Aorta (tissue), 5 donors: ENCODE data around the gene SYTL3. TPM values are rescaled to one million over a fixed set of nuclear protein-coding genes. Genes with fewer than 3 reads are reported as not detected.

Source experiments
- ATAC-seq: fragments of 200-7000 bp; cut with Tn5 transposase; one replicate; pipeline ENCODE4 v1.9.1; 2022; ENCODE audit warnings: moderate library complexity; ENCODE audit not compliant: low FRiP score
- DNase-seq, 2 donors: peaks; one replicate each; pipeline ENCODE4 v3.0.0-alpha.2; 2020
- H3K27ac ChIP-seq, 2 donors: one replicate each; pipeline ENCODE4 v1.5.1; 2013; ENCODE audit warnings: low read length in 2 of 2, mild to moderate bottlenecking in 2 of 2, moderate library complexity in 2 of 2, control low read depth in 1 of 2, inconsistent platforms in 1 of 2, low read depth in 1 of 2
- H3K27me3 ChIP-seq, 2 donors: one replicate each; pipeline ENCODE4 v1.6.1; 2013; ENCODE audit warnings: control low read depth in 1 of 2, low read length in 1 of 2, mild to moderate bottlenecking in 1 of 2, moderate library complexity in 1 of 2; ENCODE audit not compliant: insufficient read depth in 2 of 2, control insufficient read depth in 1 of 2
- H3K36me3 ChIP-seq, 2 donors: one replicate each; pipeline ENCODE4 v1.6.1; 2013; ENCODE audit warnings: control low read depth in 1 of 2, low read length in 1 of 2, mild to moderate bottlenecking in 1 of 2; ENCODE audit not compliant: insufficient read depth in 2 of 2, control insufficient read depth in 1 of 2
- H3K4me1 ChIP-seq, 2 donors: one replicate each; pipeline ENCODE4 v1.6.1; 2013; ENCODE audit warnings: low read length in 2 of 2, control low read depth in 1 of 2, mild to moderate bottlenecking in 1 of 2, moderate library complexity in 1 of 2; ENCODE audit not compliant: insufficient read depth in 2 of 2, control insufficient read depth in 1 of 2
- H3K4me3 ChIP-seq, 2 donors: one replicate each; pipeline ENCODE4 v1.5.1; 2013; ENCODE audit warnings: low read length in 2 of 2, control low read depth in 1 of 2, mild to moderate bottlenecking in 1 of 2
- H3K9me3 ChIP-seq: one replicate; pipeline ENCODE4 v1.6.1; 2013; ENCODE audit warnings: mild to moderate bottlenecking, low read length; ENCODE audit not compliant: control insufficient read depth
- WGBS, 2 donors: extraction: QIAGEN DNeasy Blood & Tissue Kit; methylation state at CpG; one replicate each; pipeline ENCODE4 v1.1.7; 2013; 5-methylcytosine and 5-hydroxymethylcytosine counted together
- intact Hi-C, 2 donors: fragments of 100-400 bp; cut with DNase I; formaldehyde crosslinking; loops; one replicate each; pipeline versions ENCODE4 v1.14.2 to v1.15.0; 2022
- polyA plus RNA-seq, 2 donors: library from polyadenylated mRNA; stranded (reverse); fragments of 200-250 nt; gene quantifications; one replicate each; pipeline ENCODE4 v1.2.3, GENCODE V29; 2013
- total RNA-seq, 2 donors: library from RNA; stranded (reverse); fragmentation: NEBNext Ultra II Directional; extraction: Animal tissue kit (Norgen Biotek cat#: 25700); gene quantifications; one replicate each; pipeline ENCODE4 v1.2.1, GENCODE V29; 2021
- donor health status: healthy with polysubstance abuse.
- donor health status: Bipolar disorder and iron deficiency.
- donor health status: DM: no; HTN: no; CAD: no.
- donor health status: DM: no; HTN: no; CAD: no.
- donor health status: DM: yes; HTN: yes; CAD: no.

The SYTL3 gene
- total and polyA plus RNA-seq, 4 donors: 0.64 to 4.7 (median 2.4) TPM

DNA sequence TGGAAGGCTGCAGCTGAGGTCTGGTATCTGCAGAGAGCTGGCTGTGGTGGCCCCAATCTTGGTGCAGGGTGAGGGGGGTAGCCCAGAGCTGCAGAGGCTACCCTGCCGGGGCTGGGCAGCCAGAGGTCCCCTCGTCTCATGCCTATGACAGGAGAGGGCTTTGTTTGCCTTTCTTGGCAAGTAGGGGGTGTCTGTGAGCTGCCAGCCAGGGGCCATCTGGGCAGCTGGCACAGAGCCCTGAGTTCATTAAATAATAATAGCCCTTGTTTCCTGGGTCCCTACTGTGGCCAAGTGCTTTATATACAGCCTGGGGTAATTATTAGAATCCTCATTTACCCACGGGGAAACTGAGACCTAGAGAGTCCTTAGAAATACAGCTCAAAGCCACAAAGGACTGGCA, 102.8 kb downstream of the SYTL3 start:
- Histone ChIP-seq H3K4me1 (peaks cover 0 to 4% of the 10 kb centered on the region in 2 donors), H3K27ac (no peak overlapping the region), H3K9me3 (no peaks in the 10 kb centered on the region), H3K27me3 (no peaks in the 10 kb centered on the region), H3K36me3 (no peaks in the 10 kb centered on the region), H3K4me3 (no peak overlapping the region)
- 4 to 6% methylated on average over 3 of the region's 3 CpGs for WGBS, 2 donors
- ATAC-seq (no peak), DNase-seq (no peak)
- intact Hi-C loops: no loop called here

DNA sequence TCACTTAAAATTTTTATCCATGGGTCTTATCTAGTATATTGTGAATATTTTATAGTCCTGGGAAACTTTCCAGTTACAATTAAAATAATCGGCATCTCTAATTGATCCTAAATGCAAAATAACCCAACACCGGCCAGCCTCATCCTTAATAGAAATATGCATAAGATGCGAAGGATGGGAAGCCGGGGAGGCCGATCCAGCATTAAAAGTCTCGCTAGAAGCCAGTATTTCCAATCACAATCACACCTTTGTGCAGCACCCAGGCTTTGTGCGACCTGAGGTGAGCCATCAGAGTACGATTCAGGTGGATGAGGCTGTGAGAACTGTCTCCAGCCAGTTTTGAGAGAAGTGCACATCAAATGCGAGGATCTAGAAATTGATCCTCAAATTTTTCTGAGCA, 104.0 kb downstream of the SYTL3 start:
- ATAC-seq (no peak), DNase-seq (no peak)
- Histone ChIP-seq H3K4me3 (no peak overlapping the region), H3K27me3 (no peaks in the 10 kb centered on the region), H3K27ac (no peak overlapping the region), H3K9me3 (no peaks in the 10 kb centered on the region), H3K36me3 (no peaks in the 10 kb centered on the region), H3K4me1 (peaks cover 0 to 4% of the 10 kb centered on the region in 2 donors)
- intact Hi-C loops: no loop called here
- 92 to 94% methylated on average over 9 of the region's 9 CpGs for WGBS, 2 donors

DNA sequence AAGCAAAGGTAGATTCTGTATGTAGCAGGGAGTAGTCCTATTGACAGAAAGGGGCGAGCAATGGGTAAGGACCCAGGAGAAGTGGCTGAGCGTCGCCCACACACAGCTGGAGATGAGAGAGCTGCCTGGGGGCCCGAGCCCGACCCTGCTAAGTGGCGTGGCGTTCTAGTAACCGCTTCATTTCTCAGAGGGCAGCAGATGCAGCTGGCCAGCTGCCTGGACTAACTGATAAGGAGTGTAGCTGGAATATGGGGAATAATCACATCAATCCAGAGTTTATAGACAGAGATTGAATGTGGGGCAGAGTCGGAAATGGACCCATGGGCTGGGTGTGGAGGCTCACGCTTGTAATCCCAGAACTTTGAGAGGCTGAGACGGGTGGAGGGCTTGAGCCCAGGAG, 104.9 kb downstream of the SYTL3 start:
- intact Hi-C loops: no loop called here
- 90 to 91% methylated on average over 11 of the region's 11 CpGs for WGBS, 2 donors
- H3K9me3 ChIP-seq: no peaks in the 10 kb centered on the region
- H3K27me3 ChIP-seq: no peaks in the 10 kb centered on the region
- no peak overlapping the region for H3K4me3 ChIP-seq
- ATAC-seq (no peak), DNase-seq (no peak)
- no peak overlapping the region for H3K27ac ChIP-seq
- H3K36me3 ChIP-seq: no peaks in the 10 kb centered on the region
- peaks cover 0 to 4% of the 10 kb centered on the region in 2 donors for H3K4me1 ChIP-seq

DNA sequence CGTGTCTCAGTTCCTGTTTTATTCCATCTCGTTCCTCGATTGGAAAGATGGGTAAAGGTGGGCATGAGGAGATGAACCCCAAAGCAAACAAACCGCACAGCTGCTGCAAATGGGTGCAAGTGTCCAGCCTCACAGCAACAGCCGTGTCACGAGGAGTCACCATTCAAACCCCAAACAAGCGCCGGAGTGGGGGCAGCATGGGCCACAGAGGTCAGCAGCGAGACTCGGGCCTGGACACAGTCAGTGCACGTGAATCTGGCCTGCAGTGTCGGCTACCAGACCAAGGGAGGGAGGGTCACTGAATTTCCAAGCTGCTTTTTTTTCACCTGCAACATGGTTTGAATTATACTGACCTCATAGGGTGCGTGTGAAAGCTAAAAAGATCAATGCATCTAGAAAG, 105.8 kb downstream of the SYTL3 start:
- ATAC-seq (no peak), DNase-seq (no peak)
- H3K27me3 ChIP-seq: no peaks in the 10 kb centered on the region
- no peaks in the 10 kb centered on the region for H3K36me3 ChIP-seq
- intact Hi-C loops: no loop called here
- H3K4me3 ChIP-seq: no peak overlapping the region
- H3K27ac ChIP-seq: no peak overlapping the region
- H3K4me1 ChIP-seq: peaks cover 0 to 4% of the 10 kb centered on the region in 2 donors
- H3K9me3 ChIP-seq: no peaks in the 10 kb centered on the region
- 97 to 98% methylated on average over 13 of the region's 13 CpGs for WGBS, 2 donors

DNA sequence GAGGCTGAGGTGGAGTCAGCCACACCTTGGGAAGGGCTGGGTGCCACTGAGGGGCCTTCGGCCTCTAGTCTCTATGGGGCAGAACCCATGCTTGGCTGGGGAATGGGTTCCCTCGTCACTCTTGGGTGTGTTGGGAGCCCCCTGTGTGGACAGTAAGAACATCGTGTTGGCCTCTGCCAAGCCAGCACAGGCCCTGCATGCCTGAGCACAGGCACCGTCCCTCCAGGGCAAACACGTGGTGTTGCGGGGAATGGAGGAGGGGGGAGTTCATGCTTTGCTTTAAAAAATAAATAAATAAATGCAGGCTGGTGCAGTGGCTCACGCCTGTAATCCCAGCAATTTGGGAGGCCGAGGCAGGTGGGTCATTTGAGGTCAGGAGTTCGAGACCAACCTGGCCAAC, 106.3 kb downstream of the SYTL3 start:
- no peak for DNase-seq
- 89 to 93% methylated on average over 9 of the region's 9 CpGs for WGBS, 2 donors
- ATAC-seq: no peak
- Histone ChIP-seq H3K27ac (no peak overlapping the region), H3K4me3 (no peak overlapping the region), H3K36me3 (no peaks in the 10 kb centered on the region), H3K4me1 (peaks cover 0 to 4% of the 10 kb centered on the region in 2 donors), H3K27me3 (no peaks in the 10 kb centered on the region), H3K9me3 (no peaks in the 10 kb centered on the region)
- intact Hi-C loops: no loop called here

DNA sequence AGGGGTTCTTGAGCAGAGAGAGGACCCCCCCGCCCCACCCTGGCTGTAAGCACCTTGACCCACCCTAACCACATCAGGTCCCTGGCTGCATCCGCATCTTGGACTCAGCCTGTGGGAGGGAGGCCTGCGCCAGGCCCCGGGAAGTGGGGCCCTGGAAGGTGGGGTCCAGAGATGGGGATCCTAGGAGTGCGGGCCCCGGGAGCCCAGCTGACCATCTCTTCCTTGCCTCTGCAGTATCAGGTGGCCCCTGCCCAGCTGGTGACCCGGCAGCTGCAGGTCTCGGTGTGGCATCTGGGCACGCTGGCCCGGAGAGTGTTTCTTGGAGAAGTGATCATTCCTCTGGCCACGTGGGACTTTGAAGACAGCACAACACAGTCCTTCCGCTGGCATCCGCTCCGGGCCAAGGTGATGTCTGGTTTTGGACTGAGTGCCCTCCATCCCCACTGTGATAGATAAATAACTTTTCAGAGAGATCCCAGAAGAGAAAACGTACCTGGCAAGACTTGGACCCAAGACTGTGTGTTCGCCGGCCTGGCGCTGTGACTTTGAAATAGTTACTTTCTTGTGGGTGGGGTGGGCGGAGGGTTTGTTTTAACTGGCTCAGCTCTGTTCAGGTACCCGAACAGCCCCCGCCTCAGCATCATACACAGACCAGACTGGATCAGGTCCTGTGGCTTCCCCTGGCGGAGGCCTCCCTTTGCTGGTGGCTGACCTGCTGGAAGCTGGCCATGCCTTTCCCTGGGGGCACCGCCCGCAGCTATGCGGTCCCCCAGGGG, 107.3 kb downstream of the SYTL3 start:
- Histone ChIP-seq H3K27ac (no peak overlapping the region), H3K4me1 (peaks cover 0 to 4% of the 10 kb centered on the region in 2 donors), H3K27me3 (no peaks in the 10 kb centered on the region), H3K9me3 (no peaks in the 10 kb centered on the region), H3K4me3 (no peak overlapping the region), H3K36me3 (no peaks in the 10 kb centered on the region)
- ATAC-seq: no peak
- DNase-seq: no peak
- intact Hi-C loops: no loop called here
- WGBS, 2 donors: 87 to 90% methylated on average over 25 of the region's 25 CpGs

DNA sequence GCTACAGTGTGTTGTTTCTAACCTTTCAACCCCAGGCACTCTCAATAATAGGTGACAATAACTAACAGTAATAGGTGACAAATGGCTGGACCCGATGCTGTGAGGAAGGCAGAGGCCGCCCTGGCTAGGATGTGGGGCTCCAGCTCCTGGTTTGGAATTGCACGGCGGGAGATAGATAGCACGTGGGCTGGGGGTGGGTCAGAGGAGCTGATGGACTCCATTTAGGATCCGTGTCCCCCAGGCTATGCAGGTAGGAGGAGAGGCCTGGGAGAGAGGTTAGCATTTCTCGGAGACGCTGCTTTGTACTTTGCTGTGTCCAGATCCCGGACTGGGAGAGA, 107.9 kb downstream of the SYTL3 start:
- no peaks in the 10 kb centered on the region for H3K36me3 ChIP-seq
- H3K4me3 ChIP-seq: no peak overlapping the region
- 87 to 90% methylated on average over 9 of the region's 9 CpGs for WGBS, 2 donors
- H3K27ac ChIP-seq: no peak overlapping the region
- intact Hi-C loops: no loop called here
- peaks cover 0 to under 1% of the 10 kb centered on the region in 2 donors for H3K4me1 ChIP-seq
- DNase-seq (no peak), ATAC-seq (no peak)
- H3K9me3 ChIP-seq: no peaks in the 10 kb centered on the region
- H3K27me3 ChIP-seq: no peaks in the 10 kb centered on the region

DNA sequence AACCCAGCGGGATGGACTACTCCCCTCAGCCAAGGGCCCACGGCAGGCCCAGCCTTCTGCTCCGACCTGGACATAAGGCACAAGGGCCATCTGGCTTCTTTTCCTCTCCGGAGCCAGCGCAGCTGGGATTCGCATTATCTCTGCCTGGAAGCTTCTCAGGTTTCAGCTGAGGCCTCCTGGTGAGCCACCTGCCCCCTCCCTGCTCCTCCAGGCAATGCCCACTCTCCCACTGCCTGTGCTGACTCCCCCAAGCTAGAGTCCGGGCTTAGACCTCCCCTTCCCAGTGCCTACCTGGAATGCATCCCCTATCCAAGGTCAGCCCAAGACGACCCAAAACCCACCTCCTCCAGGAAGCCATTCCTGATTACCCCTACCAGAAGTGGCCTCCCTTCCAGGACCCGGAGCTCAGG, 108.6 kb downstream of the SYTL3 start:
- DNase-seq: no peak
- ATAC-seq: no peak
- H3K4me3 ChIP-seq: no peak overlapping the region
- H3K27ac ChIP-seq: no peak overlapping the region
- intact Hi-C loops: no loop called here
- no peaks in the 10 kb centered on the region for H3K9me3 ChIP-seq
- H3K4me1 ChIP-seq: no peaks in the 10 kb centered on the region
- WGBS, 2 donors: 90 to 93% methylated on average over 9 of the region's 9 CpGs
- H3K36me3 ChIP-seq: no peaks in the 10 kb centered on the region
- H3K27me3 ChIP-seq: no peaks in the 10 kb centered on the region

DNA sequence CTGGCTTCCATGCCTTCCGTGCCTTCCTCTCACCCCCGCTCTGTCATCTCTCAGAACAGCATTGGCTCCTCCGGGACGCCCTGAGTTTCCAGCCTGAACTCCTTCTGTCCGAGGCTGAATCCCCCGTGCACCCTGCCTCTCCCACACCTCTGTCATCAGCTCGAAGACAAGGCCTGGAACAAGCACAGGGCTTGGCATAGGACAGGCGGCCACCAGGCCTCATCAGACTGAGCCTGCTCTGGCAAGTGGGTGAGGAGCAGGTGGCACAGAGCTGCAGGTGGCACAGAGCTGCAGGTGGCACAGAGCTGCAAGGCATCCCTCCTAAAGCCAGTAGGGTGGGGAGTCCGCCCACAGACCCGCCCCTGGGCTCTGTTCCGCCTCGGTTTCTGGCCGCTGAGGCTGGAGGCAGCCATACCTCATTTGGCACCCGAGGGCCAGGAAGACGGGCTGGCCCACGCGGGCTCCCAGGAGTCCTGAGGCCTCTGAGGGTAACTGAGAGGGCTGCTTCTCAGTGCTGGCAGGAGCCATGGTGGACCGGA, 109.2 kb downstream of the SYTL3 start:
- WGBS, 2 donors: 94 to 96% methylated on average over 16 to 18 of the region's 18 CpGs
- intact Hi-C loops: no loop called here
- ATAC-seq: no peak

More for the DNA sequence above, 109.2 kb downstream of the SYTL3 start:
- no peaks in the 10 kb centered on the region for H3K36me3 ChIP-seq
- no peak for DNase-seq
- no peak overlapping the region for H3K4me3 ChIP-seq
- no peak overlapping the region for H3K27ac ChIP-seq
- H3K4me1 ChIP-seq: no peaks in the 10 kb centered on the region
- H3K9me3 ChIP-seq: no peaks in the 10 kb centered on the region
- no peaks in the 10 kb centered on the region for H3K27me3 ChIP-seq
